ENCODE data around the gene ZNF770.

DNA sequence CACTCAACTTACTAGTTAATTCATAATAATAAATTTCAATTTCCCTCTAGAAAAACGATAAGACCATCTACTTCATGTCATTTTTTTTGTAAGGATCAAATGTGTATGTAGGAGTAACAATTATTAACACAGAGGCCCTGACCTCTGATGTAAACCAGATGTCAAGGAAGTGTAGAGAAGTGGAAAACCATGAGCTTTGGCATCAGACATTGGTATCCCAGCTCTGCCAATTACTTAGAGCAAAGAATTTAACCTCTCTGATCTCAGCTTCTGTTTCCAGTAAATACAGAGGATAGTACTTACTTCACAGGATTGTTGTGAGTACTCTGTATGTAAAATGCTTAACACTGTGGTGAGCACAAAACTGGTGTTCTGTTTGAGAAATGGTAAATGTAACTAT, 36.1 kb downstream of the ZNF770 start:
- TF ChIP-seq TCF7L2 (IDR thresholded peaks at IDR 0.05; ENCODE audit: low read depth, low read length) = no peak
- TF ChIP-seq, protein P1, sequence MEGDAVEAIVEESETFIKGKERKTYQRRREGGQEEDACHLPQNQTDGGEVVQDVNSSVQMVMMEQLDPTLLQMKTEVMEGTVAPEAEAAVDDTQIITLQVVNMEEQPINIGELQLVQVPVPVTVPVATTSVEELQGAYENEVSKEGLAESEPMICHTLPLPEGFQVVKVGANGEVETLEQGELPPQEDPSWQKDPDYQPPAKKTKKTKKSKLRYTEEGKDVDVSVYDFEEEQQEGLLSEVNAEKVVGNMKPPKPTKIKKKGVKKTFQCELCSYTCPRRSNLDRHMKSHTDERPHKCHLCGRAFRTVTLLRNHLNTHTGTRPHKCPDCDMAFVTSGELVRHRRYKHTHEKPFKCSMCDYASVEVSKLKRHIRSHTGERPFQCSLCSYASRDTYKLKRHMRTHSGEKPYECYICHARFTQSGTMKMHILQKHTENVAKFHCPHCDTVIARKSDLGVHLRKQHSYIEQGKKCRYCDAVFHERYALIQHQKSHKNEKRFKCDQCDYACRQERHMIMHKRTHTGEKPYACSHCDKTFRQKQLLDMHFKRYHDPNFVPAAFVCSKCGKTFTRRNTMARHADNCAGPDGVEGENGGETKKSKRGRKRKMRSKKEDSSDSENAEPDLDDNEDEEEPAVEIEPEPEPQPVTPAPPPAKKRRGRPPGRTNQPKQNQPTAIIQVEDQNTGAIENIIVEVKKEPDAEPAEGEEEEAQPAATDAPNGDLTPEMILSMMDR (IDR thresholded peaks at IDR 0.05) = no peak
- no peak for TF ChIP-seq SIN3A (IDR thresholded peaks at IDR 0.05; ENCODE audit: borderline replicate concordance, insufficient read depth, low read depth, low read length)
- no peak for TF ChIP-seq POLR2AphosphoS5 (IDR thresholded peaks at IDR 0.05; ENCODE audit: low read depth, low read length)
